ENCODE results near the gene HABP4. TPM values are rescaled to one million over a fixed set of nuclear protein-coding genes. Genes with fewer than 3 reads are reported as not detected.

HABP4 gene
- total RNA-seq, 1 donor from 2014 or later: 41.2 TPM

GRCh38 chr9:96484521-96484931 is 34.6 kb downstream of the HABP4 start:
- no peak overlapping the region for H3K4me3 ChIP-seq (ENCODE audit: low read depth, low read length)
- TF ChIP-seq, protein P1, sequence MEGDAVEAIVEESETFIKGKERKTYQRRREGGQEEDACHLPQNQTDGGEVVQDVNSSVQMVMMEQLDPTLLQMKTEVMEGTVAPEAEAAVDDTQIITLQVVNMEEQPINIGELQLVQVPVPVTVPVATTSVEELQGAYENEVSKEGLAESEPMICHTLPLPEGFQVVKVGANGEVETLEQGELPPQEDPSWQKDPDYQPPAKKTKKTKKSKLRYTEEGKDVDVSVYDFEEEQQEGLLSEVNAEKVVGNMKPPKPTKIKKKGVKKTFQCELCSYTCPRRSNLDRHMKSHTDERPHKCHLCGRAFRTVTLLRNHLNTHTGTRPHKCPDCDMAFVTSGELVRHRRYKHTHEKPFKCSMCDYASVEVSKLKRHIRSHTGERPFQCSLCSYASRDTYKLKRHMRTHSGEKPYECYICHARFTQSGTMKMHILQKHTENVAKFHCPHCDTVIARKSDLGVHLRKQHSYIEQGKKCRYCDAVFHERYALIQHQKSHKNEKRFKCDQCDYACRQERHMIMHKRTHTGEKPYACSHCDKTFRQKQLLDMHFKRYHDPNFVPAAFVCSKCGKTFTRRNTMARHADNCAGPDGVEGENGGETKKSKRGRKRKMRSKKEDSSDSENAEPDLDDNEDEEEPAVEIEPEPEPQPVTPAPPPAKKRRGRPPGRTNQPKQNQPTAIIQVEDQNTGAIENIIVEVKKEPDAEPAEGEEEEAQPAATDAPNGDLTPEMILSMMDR (conservative IDR thresholded peaks at IDR 0.05; ENCODE audit: low read depth, low read length): no peak
- no peak for DNase-seq (ENCODE audit: low read depth)

GRCh38 chr9:96485280-96485679 is 35.3 kb downstream of the HABP4 start:
- H3K4me3 ChIP-seq (ENCODE audit: low read depth, low read length): no peak overlapping the region
- no peak for DNase-seq (ENCODE audit: low read depth)
- TF ChIP-seq, protein P1 (conservative IDR thresholded peaks at IDR 0.05; ENCODE audit: low read depth, low read length): no peak

- no peak overlapping the region for H3K4me3 ChIP-seq (ENCODE audit: low read depth, low read length)
- peak; percentile 27 for DNase-seq (ENCODE audit: low read depth)
- TF ChIP-seq, protein P1 (conservative IDR thresholded peaks at IDR 0.05; ENCODE audit: low read depth, low read length): no peak
Measured at GRCh38 chr9:96486386-96487028, 36.5 kb downstream of the HABP4 start.

DNA sequence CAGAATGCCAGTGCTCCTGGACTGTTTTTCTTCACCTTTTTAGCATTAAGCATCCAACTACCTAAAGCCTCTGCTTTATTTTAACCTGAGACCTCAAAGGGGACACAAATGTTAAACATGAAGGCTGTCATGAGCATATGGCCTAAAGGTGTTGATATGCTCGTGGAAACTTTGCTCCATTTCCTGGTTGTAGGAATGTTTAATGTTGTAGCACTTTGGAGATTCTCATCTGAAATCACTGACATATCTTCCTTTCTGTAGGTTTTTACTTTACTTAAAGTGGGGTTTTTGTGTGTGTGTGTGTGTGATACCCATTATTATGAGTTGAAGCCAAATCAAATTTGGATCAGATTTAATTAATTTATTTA is 37.0 kb downstream of the HABP4 start:
- DNase-seq (ENCODE audit: low read depth): no peak
- no peak overlapping the region for H3K4me3 ChIP-seq (ENCODE audit: low read depth, low read length)
- TF ChIP-seq, protein P1 (conservative IDR thresholded peaks at IDR 0.05; ENCODE audit: low read depth, low read length): no peak

GRCh38 chr9:96487949-96488348 is 38.0 kb downstream of the HABP4 start:
- H3K4me3 ChIP-seq (ENCODE audit: low read depth, low read length): no peak overlapping the region
- TF ChIP-seq, protein P1 (conservative IDR thresholded peaks at IDR 0.05; ENCODE audit: low read depth, low read length): no peak
- no peak for DNase-seq (ENCODE audit: low read depth)

GRCh38 chr9:96489482-96489979 is 39.6 kb downstream of the HABP4 start:
- TF ChIP-seq, protein P1 (conservative IDR thresholded peaks at IDR 0.05; ENCODE audit: low read depth, low read length): no peak
- H3K4me3 ChIP-seq (ENCODE audit: low read depth, low read length): no peak overlapping the region

GRCh38 chr9:96490534-96491078 is 40.6 kb downstream of the HABP4 start:
- DNase-seq (ENCODE audit: low read depth): no peak
- H3K4me3 ChIP-seq (ENCODE audit: low read depth, low read length): no peak overlapping the region
- TF ChIP-seq, protein P1 (conservative IDR thresholded peaks at IDR 0.05; ENCODE audit: low read depth, low read length): no peak

More at GRCh38 chr9:96489482-96489979, 39.6 kb downstream of the HABP4 start:
- DNase-seq (ENCODE audit: low read depth): no peak
